SK-N-SH (cell line): ENCODE measurements around the gene STS. TPM values are rescaled to one million over a fixed set of nuclear protein-coding genes. Genes with fewer than 3 reads are reported as not detected.

ENCODE experiments used
- CTCF ChIA-PET: fragments of 300-600, 350-600 bp; formaldehyde crosslinking; extraction: SDS; loops from one replicate; lab custom pipeline; 2021; lab: Yijun Ruan, JAX
- POLR2A ChIA-PET: fragments of 350-600 bp; sonication (Branson Sonifier 250); formaldehyde crosslinking; extraction: SDS; loops from one replicate; lab custom pipeline; 2020; ENCODE audit warnings: antibody characterized with exemption, inconsistent platforms; lab: Yijun Ruan, JAX
- DNase-seq: peaks from one replicate; pipeline ENCODE4 v3.0.0; 2012
- H2AFZ ChIP-seq: fragments of 200-600 bp; sonication (generic); 2 replicates; pipeline ENCODE4 v1.8.1; 2016; ENCODE audit warnings: antibody characterized with exemption, mild to moderate bottlenecking, low read depth
- H3F3A ChIP-seq: fragments of 200-600 bp; sonication (generic); replicated peaks from 2 replicates; pipeline ENCODE3; 2016; ENCODE audit warnings: antibody characterized with exemption, mild to moderate bottlenecking; ENCODE audit not compliant: insufficient read depth
- H3K27ac ChIP-seq, 2 experiments: fragments of 200-500 bp in 1 of 2; fragments of 200-600 bp in 1 of 2; sonication (Bioruptor generic) in 1 of 2; sonication (generic), shearing (Covaris generic) in 1 of 2; 2 replicates each; pipeline versions ENCODE4 v1.5.1 to v1.6.1; 2014 to 2016; ENCODE audit warnings: low read depth in 2 of 2, inconsistent platforms in 1 of 2, low read length in 1 of 2, mild to moderate bottlenecking in 1 of 2, mixed read lengths in 1 of 2
- H3K27me3 ChIP-seq: fragments of 200-600 bp; sonication (generic), shearing (Covaris generic); 2 replicates; pipeline ENCODE4 v1.6.1; 2016; ENCODE audit warnings: mixed run types; ENCODE audit not compliant: insufficient read depth
- H3K36me3 ChIP-seq, 2 experiments: fragments of 200-500 bp in 1 of 2; fragments of 200-600 bp in 1 of 2; sonication (Bioruptor generic) in 1 of 2; sonication (generic) in 1 of 2; replicated peaks in 1 of 2; 2 replicates each; pipeline versions ENCODE3 to v1.5.1; 2014 to 2016; ENCODE audit warnings: low read length in 1 of 2, mild to moderate bottlenecking in 1 of 2; ENCODE audit not compliant: insufficient read depth in 2 of 2, control insufficient read depth in 1 of 2
- H3K4me1 ChIP-seq, 2 experiments: fragments of 200-500 bp in 1 of 2; fragments of 200-600 bp in 1 of 2; sonication (Bioruptor generic) in 1 of 2; sonication (generic), shearing (Covaris generic) in 1 of 2; 2 replicates each; pipeline versions ENCODE4 v1.5.1 to v1.6.1; 2014 to 2016; ENCODE audit warnings: low read depth in 1 of 2, low read length in 1 of 2, mixed run types in 1 of 2; ENCODE audit not compliant: insufficient read depth in 2 of 2, control insufficient read depth in 1 of 2
- H3K4me2 ChIP-seq: fragments of 200-600 bp; sonication (generic), shearing (Covaris generic); 2 replicates; pipeline ENCODE4 v1.6.1; 2017; ENCODE audit warnings: mixed run types
- H3K4me3 ChIP-seq, 2 experiments: fragments of 200-500 bp in 1 of 2; fragments of 200-600 bp in 1 of 2; sonication (Bioruptor generic) in 1 of 2; sonication (generic), shearing (Covaris generic) in 1 of 2; 2 replicates each; pipeline versions ENCODE4 v1.5.1 to v1.8.1; 2014 to 2016; ENCODE audit warnings: low read depth in 2 of 2, inconsistent platforms in 1 of 2, low read length in 1 of 2, mild to moderate bottlenecking in 1 of 2, mixed read lengths in 1 of 2, moderate library complexity in 1 of 2
- H3K79me2 ChIP-seq: fragments of 200-600 bp; sonication (generic); 2 replicates; pipeline ENCODE4 v1.8.1; 2017; ENCODE audit warnings: mild to moderate bottlenecking; ENCODE audit not compliant: insufficient read depth
- H3K9ac ChIP-seq: fragments of 200-600 bp; sonication (generic); 2 replicates; pipeline ENCODE4 v1.6.1; 2017; ENCODE audit warnings: mixed run types
- H3K9me2 ChIP-seq: fragments of 200-600 bp; sonication (generic); 2 replicates; pipeline ENCODE4 v1.6.1; 2017; ENCODE audit warnings: mixed run types
- H3K9me3 ChIP-seq: fragments of 200-600 bp; sonication (generic); 2 replicates; pipeline ENCODE4 v1.6.1; 2017; ENCODE audit warnings: mixed run types, mild to moderate bottlenecking, moderate library complexity
- H4K20me1 ChIP-seq: fragments of 200-600 bp; sonication (generic); 2 replicates; pipeline ENCODE4 v1.6.1; 2017; ENCODE audit warnings: mild to moderate bottlenecking, mixed run types; ENCODE audit not compliant: insufficient read depth
- CHD2 ChIP-seq: fragments of 150-350 bp; IDR thresholded peaks from 2 replicates; pipeline ENCODE4 v1.6.1; 2018; ENCODE audit warnings: low read length; ENCODE audit not compliant: partially characterized antibody
- ELF1 ChIP-seq: IDR thresholded peaks from 2 replicates; pipeline ENCODE4 v1.4.0; 2012
- EZH2phosphoT487 ChIP-seq: fragments of 200-600 bp; sonication (generic); IDR thresholded peaks from 2 replicates; pipeline ENCODE4 v1.6.1; 2017; ENCODE audit warnings: low read depth, mixed run types, mild to moderate bottlenecking, antibody characterized with exemption, moderate library complexity, borderline replicate concordance
- FOSL2 ChIP-seq: IDR thresholded peaks from 2 replicates; pipeline ENCODE4 v1.4.0; 2012; ENCODE audit warnings: low read depth, mild to moderate bottlenecking, moderate library complexity, borderline replicate concordance
- FOXJ3 ChIP-seq: sonication (generic); formaldehyde crosslinking; IDR thresholded peaks from 2 replicates; pipeline ENCODE4 v1.5.1; 2020; ENCODE audit warnings: mild to moderate bottlenecking, missing genetic modification reagents
- FOXM1 ChIP-seq: IDR thresholded peaks from 2 replicates; pipeline ENCODE4 v1.4.0; 2012; ENCODE audit warnings: low read depth, mild to moderate bottlenecking
- GABPA ChIP-seq: IDR thresholded peaks from 2 replicates; pipeline ENCODE4 v1.4.0; 2012; ENCODE audit warnings: low read depth, mild to moderate bottlenecking
- MAX ChIP-seq: IDR thresholded peaks from 2 replicates; pipeline ENCODE4 v1.4.0; 2012; ENCODE audit warnings: low read depth
- MEF2A ChIP-seq: IDR thresholded peaks from 2 replicates; pipeline ENCODE4 v1.4.0; 2012; ENCODE audit warnings: low read depth, borderline replicate concordance
- NFIC ChIP-seq: IDR thresholded peaks from 2 replicates; pipeline ENCODE4 v1.4.0; 2012; ENCODE audit warnings: borderline replicate concordance
- NRF1 ChIP-seq: IDR thresholded peaks from 2 replicates; pipeline ENCODE4 v1.6.1; 2012; ENCODE audit warnings: low read depth, mild to moderate bottlenecking, low read length
- RAD21 ChIP-seq: IDR thresholded peaks from 2 replicates; pipeline ENCODE4 v1.6.1; 2012; ENCODE audit warnings: mild to moderate bottlenecking, low read length
- RCOR1 ChIP-seq: fragments of 150-350 bp; IDR thresholded peaks from 2 replicates; pipeline ENCODE4 v1.6.1; 2017; ENCODE audit warnings: antibody characterized with exemption, low read length
- RFX5 ChIP-seq: IDR thresholded peaks from 2 replicates; pipeline ENCODE4 v1.6.1; 2012; ENCODE audit warnings: mild to moderate bottlenecking, improper control_type of control experiment, low read length
- RXRA ChIP-seq: IDR thresholded peaks from 2 replicates; pipeline ENCODE4 v1.4.0; 2012; ENCODE audit warnings: low read depth, mild to moderate bottlenecking, borderline replicate concordance
- TCF12 ChIP-seq: IDR thresholded peaks from 2 replicates; pipeline ENCODE4 v1.4.0; 2012
- TEAD4 ChIP-seq: IDR thresholded peaks from 2 replicates; pipeline ENCODE4 v1.4.0; 2012; ENCODE audit warnings: mild to moderate bottlenecking, borderline replicate concordance; ENCODE audit not compliant: insufficient read depth
- USF2 ChIP-seq: fragments of 150-350 bp; IDR thresholded peaks from 2 replicates; pipeline ENCODE4 v1.6.1; 2017; ENCODE audit warnings: antibody characterized with exemption, low read length, low read depth, borderline replicate concordance
- YY1 ChIP-seq: IDR thresholded peaks from 2 replicates; pipeline ENCODE4 v1.4.0; 2012; ENCODE audit warnings: low read depth, mild to moderate bottlenecking
- WGBS: methylation state at CpG from one replicate; pipeline ENCODE4 v1.1.6; 2017; ENCODE audit warnings: low lambda C conversion rate; 5-methylcytosine and 5-hydroxymethylcytosine counted together
- polyA plus RNA-seq, 3 experiments: library from polyadenylated mRNA; depleted of rRNA; stranded (reverse); fragments of >200 nt; gene quantifications; 2 replicates each; pipeline ENCODE4 v1.2.3, GENCODE V29; 2012
- TF ChIP-seq, protein P1 (sequence below): fragments of 200-600 bp; sonication (generic); IDR thresholded peaks from 2 replicates; pipeline ENCODE4 v1.6.1; 2017; ENCODE audit warnings: antibody characterized with exemption, mild to moderate bottlenecking, moderate library complexity

STS gene
- polyA plus RNA-seq, 1 of the 3 experiments (the other 2 are of a cell fraction), result 1.1 TPM

- no peak overlapping the region for H3K4me2 ChIP-seq
- no peaks in the 10 kb centered on the region for H3K36me3 ChIP-seq
- no peak overlapping the region for H3K27ac ChIP-seq
- H4K20me1 ChIP-seq, result peaks cover 18% of the 10 kb centered on the region
- H3K9ac ChIP-seq, result no peak overlapping the region
- H3K9me3 ChIP-seq, result no peaks in the 10 kb centered on the region
- POLR2A ChIA-PET, result no interaction called here
- no peaks in the 10 kb centered on the region for H3K9me2 ChIP-seq
- peaks cover 5 to 7% of the 10 kb centered on the region in 2 experiments; a peak in 3 of 4 replicates for H3K4me1 ChIP-seq
- no peaks in the 10 kb centered on the region for H3K27me3 ChIP-seq
- no peak for TF ChIP-seq RCOR1
- no peak for TF ChIP-seq RFX5
- TF ChIP-seq RAD21, result no peak
- TF ChIP-seq EZH2phosphoT487, result no peak
- no peak for TF ChIP-seq YY1
- no peak for TF ChIP-seq TEAD4
- no peak for TF ChIP-seq NRF1
- no peak for TF ChIP-seq MAX
- no peak for TF ChIP-seq ELF1
- no peak for TF ChIP-seq FOXM1
- TF ChIP-seq FOXJ3 (CRISPR knock-in tag), result no peak
- no peak for TF ChIP-seq NFIC
- no peak for TF ChIP-seq FOSL2
- no peak for TF ChIP-seq CHD2
- TF ChIP-seq TCF12, result no peak
- CTCF ChIA-PET, result no interaction called here
- H3K79me2 ChIP-seq, result peaks cover 41% of the 10 kb centered on the region
- no peak for DNase-seq
- no peaks in the 10 kb centered on the region for H3F3A ChIP-seq
- WGBS, result 90% methylated on average over 2 of the region's 3 CpGs
- H2AFZ ChIP-seq, result no peak overlapping the region
- no peak overlapping the region for H3K4me3 ChIP-seq
Observed at GRCh38 chrX:7117587-7117986, 29.9 kb upstream of the STS start.

DNA sequence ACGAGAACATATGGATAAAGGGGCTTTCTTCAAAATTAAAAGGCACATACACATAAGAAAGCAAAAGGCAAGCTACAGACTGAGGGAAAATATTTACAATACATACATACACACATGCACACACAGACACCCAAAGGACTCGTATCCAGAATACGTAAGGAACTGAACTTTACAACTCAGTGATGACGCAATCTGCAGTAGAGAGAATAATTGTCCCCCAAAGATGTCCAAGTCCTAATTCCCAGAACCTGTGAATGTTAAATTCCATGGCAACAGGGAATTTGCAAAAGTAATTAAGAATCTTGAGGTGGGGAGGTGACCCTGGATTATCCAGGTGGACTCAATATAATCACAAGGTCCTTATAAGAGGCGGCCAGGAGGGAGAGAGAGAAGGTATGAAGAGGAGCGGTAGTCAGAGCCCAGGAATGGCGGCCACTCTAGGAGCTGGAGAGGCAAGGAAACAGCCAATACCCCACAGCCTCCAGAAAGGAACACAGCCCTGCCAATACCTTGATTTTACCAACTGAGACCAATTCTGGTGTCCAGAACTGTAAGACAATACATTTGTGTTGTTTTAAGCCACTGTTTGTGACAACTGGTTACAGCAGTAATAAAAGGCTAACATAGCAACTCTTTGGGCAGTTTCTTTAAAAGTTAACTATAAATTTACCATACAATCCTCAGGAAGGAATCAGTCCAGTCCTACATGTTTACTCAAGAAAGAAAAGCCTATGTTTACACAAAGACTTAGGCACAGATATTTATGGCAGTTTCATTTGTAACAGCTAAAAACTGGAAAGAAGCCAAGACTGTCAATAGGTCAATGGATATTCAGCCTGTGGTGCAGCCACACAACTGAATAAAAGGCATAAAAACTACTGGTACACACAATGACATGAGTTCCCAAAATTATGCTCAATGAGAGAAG is 27.3 kb upstream of the STS start:
- no peak overlapping the region for H3K4me3 ChIP-seq
- H3K9me2 ChIP-seq, result no peaks in the 10 kb centered on the region; the same call in 1 of the 2 replicates
- H3K9ac ChIP-seq, result no peak overlapping the region
- DNase-seq, result no peak
- H4K20me1 ChIP-seq, result peaks cover 27% of the 10 kb centered on the region
- H3F3A ChIP-seq, result peaks cover 4% of the 10 kb centered on the region
- no peak for TF ChIP-seq YY1
- no peak for TF ChIP-seq GABPA
- TF ChIP-seq, protein P1, sequence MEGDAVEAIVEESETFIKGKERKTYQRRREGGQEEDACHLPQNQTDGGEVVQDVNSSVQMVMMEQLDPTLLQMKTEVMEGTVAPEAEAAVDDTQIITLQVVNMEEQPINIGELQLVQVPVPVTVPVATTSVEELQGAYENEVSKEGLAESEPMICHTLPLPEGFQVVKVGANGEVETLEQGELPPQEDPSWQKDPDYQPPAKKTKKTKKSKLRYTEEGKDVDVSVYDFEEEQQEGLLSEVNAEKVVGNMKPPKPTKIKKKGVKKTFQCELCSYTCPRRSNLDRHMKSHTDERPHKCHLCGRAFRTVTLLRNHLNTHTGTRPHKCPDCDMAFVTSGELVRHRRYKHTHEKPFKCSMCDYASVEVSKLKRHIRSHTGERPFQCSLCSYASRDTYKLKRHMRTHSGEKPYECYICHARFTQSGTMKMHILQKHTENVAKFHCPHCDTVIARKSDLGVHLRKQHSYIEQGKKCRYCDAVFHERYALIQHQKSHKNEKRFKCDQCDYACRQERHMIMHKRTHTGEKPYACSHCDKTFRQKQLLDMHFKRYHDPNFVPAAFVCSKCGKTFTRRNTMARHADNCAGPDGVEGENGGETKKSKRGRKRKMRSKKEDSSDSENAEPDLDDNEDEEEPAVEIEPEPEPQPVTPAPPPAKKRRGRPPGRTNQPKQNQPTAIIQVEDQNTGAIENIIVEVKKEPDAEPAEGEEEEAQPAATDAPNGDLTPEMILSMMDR, result no peak
- no peak for TF ChIP-seq RXRA
- no peak for TF ChIP-seq EZH2phosphoT487
- no peak for TF ChIP-seq USF2
- no peak for TF ChIP-seq TEAD4
- no peak for TF ChIP-seq FOXM1
- TF ChIP-seq RCOR1, result no peak
- no peak for TF ChIP-seq FOSL2
- TF ChIP-seq MAX, result no peak
- no peak for TF ChIP-seq MEF2A
- TF ChIP-seq, all 33 proteins: peak for 0
- Histone ChIP-seq H3K4me2 (no peak overlapping the region; the same call in 1 of the 2 replicates), H3K27ac (no peak overlapping the region), H3K9me3 (no peaks in the 10 kb centered on the region), H3K79me2 (peaks cover 64% of the 10 kb centered on the region), H2AFZ (no peak overlapping the region), H3K4me1 (peaks cover 5 to 7% of the 10 kb centered on the region in 2 experiments; a peak in 3 of 4 replicates), H3K36me3 (no peaks in the 10 kb centered on the region), H3K27me3 (no peaks in the 10 kb centered on the region)
- CTCF ChIA-PET, result no interaction called here
- 97% methylated on average over 7 of the region's 7 CpGs for WGBS
- POLR2A ChIA-PET, result no interaction called here
